ENCODE data around the gene PRG3. TPM values are rescaled to one million over a fixed set of nuclear protein-coding genes. Genes with fewer than 3 reads are reported as not detected.
A peak's percentile ranks its signal among the peaks of the same experiment; 100 is the strongest.

The PRG3 gene
- total RNA-seq, 2 experiments from 2014 or later, result not detected

- Histone ChIP-seq H3K36me3 (ENCODE audit: insufficient read depth, low read length) (peaks cover 61% of the 10 kb centered on the region), H3K4me3 (ENCODE audit: low read length) (no peak overlapping the region), H3K27ac (ENCODE audit: low read depth in 1 of 2, low read length in 2 of 2) (no peak overlapping the region), H3K4me1 (ENCODE audit: insufficient read depth, low read length) (peaks cover 29% of the 10 kb centered on the region), H3K27me3 (ENCODE audit: control insufficient read depth in 1 of 2, insufficient read depth in 2 of 2, low read length in 2 of 2) (no peaks in the 10 kb centered on the region), H3K9me3 (ENCODE audit: control insufficient read depth in 1 of 2, insufficient read depth in 1 of 2, low read length in 2 of 2) (no peaks in the 10 kb centered on the region)
- DNase-seq (no peak), ATAC-seq (ENCODE audit: poor library complexity) (no peak)
- no peak for TF ChIP-seq CTCF (IDR thresholded peaks at IDR 0.05)
- Mint-ChIP-seq H3K9me3 (no peaks in the 10 kb centered on the region), H3K4me3 (peak overlapping the region; percentile 11), H3K27ac (no peak overlapping the region), H3K27me3 (no peaks in the 10 kb centered on the region), H3K4me1 (ENCODE audit: low read depth) (peaks cover 33% of the 10 kb centered on the region), H3K36me3 (ENCODE audit: low read depth) (peaks cover 75% of the 10 kb centered on the region)
- ChIA-PET CTCF (interaction anchor here (1.2 kb wide), 1 partner anchor 8 kb away, joined by 3 read pairs; the partner anchor contains the start of gene TNKS1BP1), POLR2A (interaction anchor here (5.2 kb wide), 1 partner anchor 7 kb away, joined by 107 read pairs; the partner anchor contains the start of gene TNKS1BP1)
- intact Hi-C loops (cut with DNase I, micrococcal nuclease), result loop anchor here in 1 of 2 experiments (10.0 kb wide), 2 partner anchors 382 to 1812 kb away; partner anchors contain the start of genes FAM111A, MED19 and TMX2
Observed at GRCh38 chr11:57332694-57333440, 48.1 kb downstream of the PRG3 start.

- POLR2A ChIA-PET, result no interaction called here
Observed at GRCh38 chr11:57331720-57332119, 49.2 kb downstream of the PRG3 start.

GRCh38 chr11:57330029-57330428 lies 50.9 kb downstream of the PRG3 start:
- H3K4me1 ChIP-seq (ENCODE audit: insufficient read depth, low read length), result peaks cover 34% of the 10 kb centered on the region
- peaks cover 77% of the 10 kb centered on the region for H3K36me3 ChIP-seq (ENCODE audit: insufficient read depth, low read length)
- ChIA-PET POLR2A (interaction anchor here (0.6 kb wide), 1 partner anchor 8 kb away, joined by 5 read pairs; no protein-coding TSS in a partner anchor), CTCF (no interaction called here)
- TF ChIP-seq CTCF (IDR thresholded peaks at IDR 0.05), result no peak
- ATAC-seq (ENCODE audit: poor library complexity), result no peak
- peaks cover 41% of the 10 kb centered on the region for H3K4me1 Mint-ChIP-seq (ENCODE audit: low read depth)
- H3K27me3 ChIP-seq (ENCODE audit: control insufficient read depth in 1 of 2, insufficient read depth in 2 of 2, low read length in 2 of 2), result no peaks in the 10 kb centered on the region
- H3K9me3 ChIP-seq (ENCODE audit: control insufficient read depth in 1 of 2, insufficient read depth in 1 of 2, low read length in 2 of 2), result no peaks in the 10 kb centered on the region
- no peak overlapping the region for H3K4me3 ChIP-seq (ENCODE audit: low read length)
- H3K36me3 Mint-ChIP-seq (ENCODE audit: low read depth), result peaks cover 97% of the 10 kb centered on the region
- peak overlapping the region; percentile 20 for H3K4me3 Mint-ChIP-seq
- H3K9me3 Mint-ChIP-seq, result no peaks in the 10 kb centered on the region
- H3K27me3 Mint-ChIP-seq, result no peaks in the 10 kb centered on the region
- peak overlapping the region; percentile 50 for H3K27ac Mint-ChIP-seq
- intact Hi-C loops (cut with DNase I, micrococcal nuclease), result loop anchor here in 1 of 2 experiments (10.0 kb wide), 2 partner anchors 385 to 1815 kb away; partner anchors contain the start of genes FAM111A, MED19 and TMX2
- no peak overlapping the region for H3K27ac ChIP-seq (ENCODE audit: low read depth in 1 of 2, low read length in 2 of 2)
- DNase-seq, result no peak

More at GRCh38 chr11:57331720-57332119, 49.2 kb downstream of the PRG3 start:
- no peaks in the 10 kb centered on the region for H3K9me3 Mint-ChIP-seq
- intact Hi-C loops (cut with DNase I, micrococcal nuclease), result loop anchor here in 1 of 2 experiments (10.0 kb wide), 2 partner anchors 383 to 1813 kb away; partner anchors contain the start of genes FAM111A, MED19 and TMX2
- Histone ChIP-seq H3K9me3 (ENCODE audit: control insufficient read depth in 1 of 2, insufficient read depth in 1 of 2, low read length in 2 of 2) (no peaks in the 10 kb centered on the region), H3K27ac (ENCODE audit: low read depth in 1 of 2, low read length in 2 of 2) (no peak overlapping the region), H3K36me3 (ENCODE audit: insufficient read depth, low read length) (peaks cover 72% of the 10 kb centered on the region), H3K4me3 (ENCODE audit: low read length) (no peak overlapping the region), H3K4me1 (ENCODE audit: insufficient read depth, low read length) (peaks cover 29% of the 10 kb centered on the region), H3K27me3 (ENCODE audit: control insufficient read depth in 1 of 2, insufficient read depth in 2 of 2, low read length in 2 of 2) (no peaks in the 10 kb centered on the region)
- CTCF ChIA-PET, result no interaction called here
- no peaks in the 10 kb centered on the region for H3K27me3 Mint-ChIP-seq
- peak overlapping the region; percentile 43 for H3K4me3 Mint-ChIP-seq
- DNase-seq (no peak), ATAC-seq (ENCODE audit: poor library complexity) (no peak)
- H3K36me3 Mint-ChIP-seq (ENCODE audit: low read depth), result peaks cover 86% of the 10 kb centered on the region
- no peak for TF ChIP-seq CTCF (IDR thresholded peaks at IDR 0.05)
- H3K27ac Mint-ChIP-seq, result no peak overlapping the region
- H3K4me1 Mint-ChIP-seq (ENCODE audit: low read depth), result peaks cover 39% of the 10 kb centered on the region
